Esophagus squamous epithelium (tissue), 5 donors: ENCODE results near the gene PRR20G. TPM values are rescaled to one million over a fixed set of nuclear protein-coding genes. Genes with fewer than 3 reads are reported as not detected.

Experiments used
- DNase-seq: peaks from one replicate; lab custom pipeline; 2025; lab: John Stamatoyannopoulos, UW
- H3K27ac ChIP-seq, 4 donors: fragments of 200-600 bp; sonication (generic); one replicate each; pipeline ENCODE4 v1.5.1; 2016 to 2019; ENCODE audit warnings: mild to moderate bottlenecking in 1 of 4
- H3K27me3 ChIP-seq, 4 donors: fragments of 200-600 bp; sonication (generic); 1 replicate in 3 of 4; 2 replicates in 1 of 4; pipeline versions ENCODE4 v1.5.1 to v1.6.0; 2017 to 2021; ENCODE audit warnings: antibody characterized with exemption in 1 of 4
- H3K36me3 ChIP-seq, 3 donors: fragments of 200-600 bp; sonication (generic); one replicate each; pipeline ENCODE4 v1.5.1; 2016 to 2019
- H3K4me1 ChIP-seq, 3 donors: fragments of 200-600 bp; sonication (generic); one replicate each; pipeline ENCODE4 v1.5.1; 2017 to 2019
- H3K4me3 ChIP-seq, 4 donors: fragments of 200-600 bp; sonication (generic); 1 replicate in 3 of 4; 2 replicates in 1 of 4; pipeline ENCODE4 v1.5.1; 2016 to 2019; ENCODE audit warnings: mild to moderate bottlenecking in 2 of 4, moderate library complexity in 1 of 4
- H3K9me3 ChIP-seq, 3 donors: fragments of 200-600 bp; sonication (generic); one replicate each; pipeline ENCODE4 v1.5.1; 2016 to 2019
- CTCF ChIP-seq, 6 experiments: fragments of 450-650 bp in 4 of 6; fragments of 200-600 bp in 2 of 6; sonication (generic) in 2 of 6; IDR thresholded peaks; one replicate each; pipeline ENCODE4 v1.5.1; 2016 to 2019; ENCODE audit warnings: antibody characterized with exemption in 6 of 6, mild to moderate bottlenecking in 4 of 6, moderate library complexity in 4 of 6
- POLR2A ChIP-seq, 4 donors: fragments of 450-650 bp; IDR thresholded peaks; one replicate each; pipeline ENCODE4 v1.6.1; 2017; ENCODE audit warnings: antibody characterized with exemption in 4 of 4, mild to moderate bottlenecking in 4 of 4, moderate library complexity in 3 of 4
- WGBS, 2 donors: methylation state at CpG; one replicate each; pipeline ENCODE4 v1.1.5; 2018; 5-methylcytosine and 5-hydroxymethylcytosine counted together
- intact Hi-C: fragments of 100-400 bp; cut with DNase I; formaldehyde crosslinking; loops from one replicate; pipeline ENCODE4 v1.15.0; 2022
- total RNA-seq, 4 donors: library from RNA; depleted of rRNA; stranded (reverse); fragments of >200 nt; gene quantifications; one replicate each; pipeline ENCODE4 v1.1.0, GENCODE V29; 2016
- donor health status: DM: yes; HTN: yes; CAD: no.

PRR20G gene
- total RNA-seq, 4 donors from 2014 or later: not detected

- 43% methylated on average over 2 of the region's 5 CpGs; no CpG with 5 or more reads in 1 of the 2 donors for WGBS, 2 donors
Observed at GRCh38 chr3:127257351-127257750, 30.5 kb downstream of the PRR20G start.

GRCh38 chr3:127256733-127257271, 31.0 kb downstream of the PRR20G start:
- DNase-seq: no peak
- TF ChIP-seq POLR2A (IDR thresholded peaks at IDR 0.05) (no peak), CTCF (IDR thresholded peaks at IDR 0.05) (no peak)
- H3K27me3 ChIP-seq: peaks cover 0 to 21% (median 0%) of the 10 kb centered on the region in 4 donors
- H3K9me3 ChIP-seq: no peaks in the 10 kb centered on the region
- intact Hi-C loops: no loop called here
- H3K27ac ChIP-seq: no peak overlapping the region
- H3K4me1 ChIP-seq: no peaks in the 10 kb centered on the region
- no peaks in the 10 kb centered on the region for H3K36me3 ChIP-seq
- WGBS, 2 donors: 59 to 74% methylated on average over 8 to 10 of the region's 10 CpGs
- no peak overlapping the region for H3K4me3 ChIP-seq

More at GRCh38 chr3:127257351-127257750, 30.5 kb downstream of the PRR20G start:
- Histone ChIP-seq H3K27ac (no peak overlapping the region), H3K4me1 (no peaks in the 10 kb centered on the region), H3K9me3 (no peaks in the 10 kb centered on the region), H3K27me3 (peaks cover 0 to 16% (median 0%) of the 10 kb centered on the region in 4 donors), H3K36me3 (no peaks in the 10 kb centered on the region), H3K4me3 (no peak overlapping the region)
- DNase-seq: no peak
- TF ChIP-seq POLR2A (IDR thresholded peaks at IDR 0.05): no peak
- no peak for TF ChIP-seq CTCF (IDR thresholded peaks at IDR 0.05)
- intact Hi-C loops: no loop called here

- TF ChIP-seq POLR2A (IDR thresholded peaks at IDR 0.05) (no peak), CTCF (IDR thresholded peaks at IDR 0.05) (no peak)
- no peak overlapping the region for H3K27ac ChIP-seq
- no peak for DNase-seq
- H3K4me1 ChIP-seq: no peaks in the 10 kb centered on the region
- WGBS, 2 donors: 65 to 78% methylated on average over 4 to 5 of the region's 5 CpGs
- peaks cover 0 to 21% (median 0%) of the 10 kb centered on the region in 4 donors for H3K27me3 ChIP-seq
- intact Hi-C loops: no loop called here
- H3K4me3 ChIP-seq: no peak overlapping the region
- H3K36me3 ChIP-seq: no peaks in the 10 kb centered on the region
- H3K9me3 ChIP-seq: no peaks in the 10 kb centered on the region
Observed at GRCh38 chr3:127256138-127256537, 31.7 kb downstream of the PRR20G start.

- intact Hi-C loops: no loop called here
- no peaks in the 10 kb centered on the region for H3K36me3 ChIP-seq
- TF ChIP-seq CTCF (IDR thresholded peaks at IDR 0.05): no peak
- TF ChIP-seq POLR2A (IDR thresholded peaks at IDR 0.05): no peak
- peaks cover 0 to 21% (median 0%) of the 10 kb centered on the region in 4 donors for H3K27me3 ChIP-seq
- H3K9me3 ChIP-seq: no peaks in the 10 kb centered on the region
- 65 to 88% methylated on average over 4 of the region's 4 CpGs for WGBS, 2 donors
- H3K4me1 ChIP-seq: no peaks in the 10 kb centered on the region
- H3K4me3 ChIP-seq: no peak overlapping the region
- no peak overlapping the region for H3K27ac ChIP-seq
- DNase-seq: no peak
Observed at GRCh38 chr3:127255516-127255915, 32.3 kb downstream of the PRR20G start.

GRCh38 chr3:127254730-127255129, 33.1 kb downstream of the PRR20G start:
- TF ChIP-seq POLR2A (IDR thresholded peaks at IDR 0.05) (no peak), CTCF (IDR thresholded peaks at IDR 0.05) (peak in 2 of 6 experiments; percentile 42 to 45)
- DNase-seq: no peak
- Histone ChIP-seq H3K27me3 (peaks cover 0 to 21% (median 0%) of the 10 kb centered on the region in 4 donors), H3K27ac (no peak overlapping the region), H3K9me3 (no peaks in the 10 kb centered on the region), H3K4me1 (no peaks in the 10 kb centered on the region), H3K4me3 (no peak overlapping the region), H3K36me3 (no peaks in the 10 kb centered on the region)
- intact Hi-C loops: no loop called here
- 62 to 65% methylated on average over 9 of the region's 9 CpGs for WGBS, 2 donors
